HL-60 (cell line): ENCODE data around the gene LMF2.

Experiments used
- CTCF ChIP-seq: IDR thresholded peaks from one replicate; pipeline ENCODE4 v1.5.1; 2011; ENCODE audit warnings: low read length, control low read depth, inconsistent platforms; ENCODE audit not compliant: insufficient read depth
- GABPA ChIP-seq: IDR thresholded peaks from 2 replicates; pipeline ENCODE4 v1.6.1; 2012; ENCODE audit warnings: low read depth
- POLR2AphosphoS5 ChIP-seq: IDR thresholded peaks from 2 replicates; pipeline ENCODE4 v1.6.1; 2012; ENCODE audit warnings: low read depth
- REST ChIP-seq: IDR thresholded peaks from 2 replicates; pipeline ENCODE4 v1.6.1; 2012; ENCODE audit warnings: low read depth; ENCODE audit not compliant: insufficient replicate concordance
- SPI1 ChIP-seq: IDR thresholded peaks from 2 replicates; pipeline ENCODE4 v1.6.1; 2012; ENCODE audit warnings: low read depth, mild to moderate bottlenecking, borderline replicate concordance

GRCh38 chr22:50483556-50483955 lies 23.9 kb downstream of the LMF2 start:
- TF ChIP-seq CTCF (no peak), REST (no peak), POLR2AphosphoS5 (no peak), GABPA (no peak), SPI1 (no peak)
